Caco-2 (cell line): ENCODE measurements around the gene SYMPK. TPM values are rescaled to one million over a fixed set of nuclear protein-coding genes. Genes with fewer than 3 reads are reported as not detected.
"Not testable (repeated sequence)": the region's sequence is repeated elsewhere in the genome, so short reads cannot be mapped to it uniquely, and the experiment has no call there.

Experiments used
- BruUV-seq: library from RNA; stranded (reverse); fragments of 400-500 nt; replicated peaks from 2 replicates; lab custom pipeline; 2021; lab: Mats Ljungman, UMichigan
- CTCF ChIA-PET: fragments of 300-600 bp; sonication (Branson Sonifier 250); formaldehyde crosslinking; loops from one replicate; lab custom pipeline; 2022; ENCODE audit warnings: antibody characterized with exemption; lab: Charles Lee
- POLR2A ChIA-PET: fragments of 300-600 bp; sonication (Branson Sonifier 250); formaldehyde crosslinking; loops from one replicate; lab custom pipeline; 2022; ENCODE audit warnings: antibody characterized with exemption; lab: Charles Lee
- DNase-seq, 2 experiments: peaks; one replicate each; pipeline versions ENCODE4 v3.0.0 to v3.0.0-alpha.2; 2020 to 2022
- H3K27me3 ChIP-seq: replicated peaks from 2 replicates; pipeline ENCODE4 v1.6.0; 2011; ENCODE audit warnings: low read length; ENCODE audit not compliant: control insufficient read depth, insufficient read depth
- H3K36me3 ChIP-seq: 2 replicates; pipeline ENCODE4 v1.5.1; 2011; ENCODE audit warnings: low read length; ENCODE audit not compliant: control insufficient read depth, insufficient read depth
- H3K4me1 ChIP-seq: fragments of 250-450 bp; sonication (Bioruptor Pico); 2 replicates; pipeline ENCODE4 v1.5.1; 2020; ENCODE audit warnings: mild to moderate bottlenecking
- H3K4me3 ChIP-seq: 2 replicates; pipeline ENCODE4 v1.5.1; 2011; ENCODE audit warnings: low read depth, mild to moderate bottlenecking, control low read depth, low read length
- H3K9me3 ChIP-seq: fragments of 250-450 bp; sonication (Bioruptor Pico); 2 replicates; pipeline ENCODE4 v1.5.1; 2020; ENCODE audit warnings: mild to moderate bottlenecking, moderate library complexity
- H3K27ac Mint-ChIP-seq: one replicate; pipeline ENCODE4 v1.8.0; 2022; ENCODE audit warnings: mixed read lengths; ENCODE audit not compliant: unreplicated experiment
- H3K27me3 Mint-ChIP-seq: one replicate; pipeline ENCODE4 v1.8.0; 2022; ENCODE audit warnings: mixed read lengths; ENCODE audit not compliant: insufficient read depth, unreplicated experiment
- H3K36me3 Mint-ChIP-seq: one replicate; pipeline ENCODE4 v1.8.0; 2022; ENCODE audit warnings: mild to moderate bottlenecking, mixed read lengths; ENCODE audit not compliant: insufficient read depth, unreplicated experiment
- H3K4me1 Mint-ChIP-seq: one replicate; pipeline ENCODE4 v1.8.0; 2022; ENCODE audit warnings: low read depth, mixed read lengths; ENCODE audit not compliant: unreplicated experiment
- H3K4me3 Mint-ChIP-seq: one replicate; pipeline ENCODE4 v1.8.0; 2022; ENCODE audit warnings: mild to moderate bottlenecking, moderate library complexity, mixed read lengths; ENCODE audit not compliant: unreplicated experiment
- H3K9me3 Mint-ChIP-seq: one replicate; pipeline ENCODE4 v1.8.0; 2022; ENCODE audit warnings: mixed read lengths; ENCODE audit not compliant: unreplicated experiment
- CTCF ChIP-seq, 2 experiments: fragments of 200-600 bp in 1 of 2; IDR thresholded peaks; 1 replicate in 1 of 2; 2 replicates in 1 of 2; pipeline versions ENCODE4 v1.5.1 to v1.8.0; 2011 to 2022; ENCODE audit warnings: antibody characterized with exemption in 1 of 2, control low read depth in 1 of 2, inconsistent platforms in 1 of 2, low read depth in 1 of 2, low read length in 1 of 2, mild to moderate bottlenecking in 1 of 2, moderate library complexity in 1 of 2; ENCODE audit not compliant: insufficient read depth in 1 of 2, severe bottlenecking in 1 of 2, unreplicated experiment in 1 of 2
- intact Hi-C: fragments of 100-400 bp; cut with micrococcal nuclease; formaldehyde crosslinking; loops from one replicate; pipeline ENCODE4 v1.10.0; 2022; ENCODE audit not compliant: unreplicated experiment
- total RNA-seq: library from RNA; stranded (reverse); gene quantifications from 2 replicates; pipeline ENCODE4 v1.2.3, GENCODE V29; 2022

The SYMPK gene
- total RNA-seq, 1 experiment from 2014 or later = 81.8 TPM

- POLR2A ChIA-PET = no interaction called here
- H3K36me3 Mint-ChIP-seq = peaks cover 48% of the 10 kb centered on the region
- peaks cover 5% of the 10 kb centered on the region for H3K4me1 ChIP-seq
- no TSS peak for BruUV-seq
- no peak overlapping the region for H3K4me3 Mint-ChIP-seq
- H3K4me1 Mint-ChIP-seq = peaks cover 11% of the 10 kb centered on the region
- H3K27me3 ChIP-seq = no peaks in the 10 kb centered on the region
- no peaks in the 10 kb centered on the region for H3K27me3 Mint-ChIP-seq
- H3K9me3 ChIP-seq = no peaks in the 10 kb centered on the region
- H3K9me3 Mint-ChIP-seq = no peaks in the 10 kb centered on the region
- no peak overlapping the region for H3K4me3 ChIP-seq
- CTCF ChIA-PET = no interaction called here
- no peak overlapping the region for H3K27ac Mint-ChIP-seq
- no peak for TF ChIP-seq CTCF (IDR thresholded peaks at IDR 0.05; ENCODE audit: insufficient read depth in 1 of 2, low read depth in 1 of 2, low read length in 1 of 2, severe bottlenecking in 1 of 2, unreplicated experiment in 1 of 2)
- intact Hi-C loops = no loop called here
- DNase-seq = no peak
- peaks cover 3% of the 10 kb centered on the region; the same call in 1 of the 2 replicates for H3K36me3 ChIP-seq
Measured at GRCh38 chr19:45897261-45897812, 34.4 kb upstream of the SYMPK start.

GRCh38 chr19:45895983-45896599 is 33.1 kb upstream of the SYMPK start:
- POLR2A ChIA-PET, CTCF ChIA-PET, H3K36me3 ChIP-seq: not testable (repeated sequence)

GRCh38 chr19:45895519-45895972 is 32.6 kb upstream of the SYMPK start:
- intact Hi-C loops = no loop called here
- CTCF ChIA-PET = no interaction called here
- peak overlapping the region; percentile 84 for H3K27ac Mint-ChIP-seq
- peak in 1 of 2 experiments; percentile 45 for DNase-seq
- no TSS peak for BruUV-seq
- Histone ChIP-seq H3K9me3 (no peaks in the 10 kb centered on the region), H3K4me3 (no peak overlapping the region), H3K4me1 (no peaks in the 10 kb centered on the region), H3K27me3 (no peaks in the 10 kb centered on the region), H3K36me3 (peaks cover 1% of the 10 kb centered on the region; the same call in 1 of the 2 replicates)
- H3K36me3 Mint-ChIP-seq = peaks cover 39% of the 10 kb centered on the region
- no peaks in the 10 kb centered on the region for H3K9me3 Mint-ChIP-seq
- TF ChIP-seq CTCF (IDR thresholded peaks at IDR 0.05; ENCODE audit: insufficient read depth in 1 of 2, low read depth in 1 of 2, low read length in 1 of 2, severe bottlenecking in 1 of 2, unreplicated experiment in 1 of 2) = no peak
- H3K4me1 Mint-ChIP-seq = peaks cover 12% of the 10 kb centered on the region
- no peak overlapping the region for H3K4me3 Mint-ChIP-seq
- no peaks in the 10 kb centered on the region for H3K27me3 Mint-ChIP-seq
- POLR2A ChIA-PET = no interaction called here

More at GRCh38 chr19:45895983-45896599, 33.1 kb upstream of the SYMPK start:
- H3K4me3 ChIP-seq, H3K9me3 ChIP-seq, H3K4me3 Mint-ChIP-seq, H3K9me3 Mint-ChIP-seq, H3K27me3 Mint-ChIP-seq, intact Hi-C loops, H3K4me1 ChIP-seq, DNase-seq, H3K27me3 ChIP-seq: not testable (repeated sequence)
- BruUV-seq = TSS peak; percentile 33
- Mint-ChIP-seq H3K4me1 (peaks cover 12% of the 10 kb centered on the region), H3K27ac (peak overlapping the region; percentile 84), H3K36me3 (peaks cover 44% of the 10 kb centered on the region)
